Right cardiac atrium (tissue), 5 donors: ENCODE results near the gene CRADD. TPM values are rescaled to one million over a fixed set of nuclear protein-coding genes. Genes with fewer than 3 reads are reported as not detected.

Experiments used
- ATAC-seq, 2 donors: fragments of 200-7000 bp; cut with Tn5 transposase; one replicate each; pipeline versions ENCODE4 v1.8.0 to v1.9.1; 2020; ENCODE audit warnings: moderate library complexity in 2 of 2, mild to moderate bottlenecking in 1 of 2
- DNase-seq, 3 donors: peaks; one replicate each; pipeline ENCODE4 v3.0.0-alpha.2; 2020
- H3K27ac ChIP-seq: one replicate; pipeline ENCODE4 v1.5.1; 2013; ENCODE audit warnings: mild to moderate bottlenecking, low read length, control low read depth, moderate library complexity
- H3K27me3 ChIP-seq: one replicate; pipeline ENCODE4 v1.6.1; 2013; ENCODE audit not compliant: control insufficient read depth, insufficient read depth
- H3K4me1 ChIP-seq: one replicate; pipeline ENCODE4 v1.6.1; 2013; ENCODE audit warnings: low read length; ENCODE audit not compliant: control insufficient read depth, insufficient read depth
- H3K4me3 ChIP-seq: one replicate; pipeline ENCODE4 v1.5.1; 2013; ENCODE audit warnings: low read length, control low read depth
- H3K9me3 ChIP-seq: one replicate; pipeline ENCODE4 v1.6.1; 2013; ENCODE audit warnings: low read length; ENCODE audit not compliant: control insufficient read depth
- WGBS: extraction: QIAGEN DNeasy Blood & Tissue Kit; methylation state at CpG from one replicate; pipeline ENCODE4 v1.1.7; 2013; 5-methylcytosine and 5-hydroxymethylcytosine counted together
- intact Hi-C, 4 donors: fragments of 100-400 bp; cut with DNase I; formaldehyde crosslinking; loops; one replicate each; pipeline versions ENCODE4 v1.11.0 to v1.14.0; 2022 to 2023
- polyA plus RNA-seq: library from polyadenylated mRNA; stranded (reverse); fragments of 200-250 nt; gene quantifications from one replicate; pipeline ENCODE4 v1.2.3, GENCODE V29; 2013
- total RNA-seq, 4 donors: library from RNA; stranded (reverse); fragmentation: NEBNext Ultra II Directional; extraction: Animal tissue kit (Norgen Biotek cat#: 25700); gene quantifications; one replicate each; pipeline ENCODE4 v1.2.1, GENCODE V29; 2021
- donor health status: healthy with polysubstance abuse.
- donor health status: DM: no; HTN: yes; CAD: no.
- donor health status: DM: no; HTN: no; CAD: no.
- donor health status: DM: no; HTN: yes; CAD: no; lungs with severe emphysema.
- donor health status: DM: yes; HTN: yes; CAD: no.

Gene CRADD
- total and polyA plus RNA-seq, 5 donors: 29.1 to 45.7 (median 37.8) TPM

DNA sequence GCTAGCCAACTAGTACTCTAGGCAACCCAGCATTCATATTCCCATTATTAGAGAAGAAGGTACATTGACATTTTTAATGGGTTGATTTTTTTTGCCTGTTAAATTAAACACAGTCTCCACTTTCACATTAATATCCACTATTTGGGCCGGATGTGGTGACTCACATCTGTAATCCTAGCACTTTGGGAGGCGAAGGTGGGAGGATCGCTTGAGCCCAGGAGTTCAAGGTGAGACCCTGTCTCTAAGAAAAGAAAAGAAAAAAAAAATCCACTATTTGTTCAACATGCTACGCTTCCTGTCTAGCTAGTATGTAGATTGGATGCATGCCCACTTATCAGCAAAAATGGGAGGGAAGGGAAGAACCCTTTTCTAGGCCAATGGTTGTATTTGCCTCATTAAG lies 7.1 kb upstream of the CRADD start:
- intact Hi-C loops: loop anchor here in 1 of 4 donors (10.0 kb wide), 2 partner anchors 75 to 95 kb away; partner anchors contain the start of gene SOCS2
- ATAC-seq (no peak), DNase-seq (no peak)
- H3K27me3 ChIP-seq: no peaks in the 10 kb centered on the region
- 79% methylated on average over 4 of the region's 4 CpGs for WGBS
- H3K4me3 ChIP-seq: no peak overlapping the region
- no peaks in the 10 kb centered on the region for H3K4me1 ChIP-seq
- H3K9me3 ChIP-seq: no peaks in the 10 kb centered on the region
- no peak overlapping the region for H3K27ac ChIP-seq

GRCh38 chr12:93671044-93671443 lies 6.1 kb upstream of the CRADD start:
- intact Hi-C loops: loop anchor here in 1 of 4 donors (10.0 kb wide), 2 partner anchors 74 to 96 kb away; partner anchors contain the start of gene SOCS2
- WGBS: 84% methylated on average over 3 of the region's 3 CpGs
- no peak overlapping the region for H3K27ac ChIP-seq
- ATAC-seq (no peak), DNase-seq (no peak)
- no peak overlapping the region for H3K4me3 ChIP-seq
- H3K4me1 ChIP-seq: no peaks in the 10 kb centered on the region
- H3K9me3 ChIP-seq: no peaks in the 10 kb centered on the region
- no peaks in the 10 kb centered on the region for H3K27me3 ChIP-seq

- H3K4me3 ChIP-seq: no peak overlapping the region
- ATAC-seq (no peak), DNase-seq (no peak)
- no peaks in the 10 kb centered on the region for H3K9me3 ChIP-seq
- H3K27ac ChIP-seq: no peak overlapping the region
- no peaks in the 10 kb centered on the region for H3K4me1 ChIP-seq
- WGBS: 28% methylated on average over 1 of the region's 1 CpG
- intact Hi-C loops: loop anchor here in 1 of 4 donors (10.0 kb wide), 2 partner anchors 72 to 98 kb away; partner anchors contain the start of gene SOCS2
- no peaks in the 10 kb centered on the region for H3K27me3 ChIP-seq
Observed at GRCh38 chr12:93673084-93673483, 4.1 kb upstream of the CRADD start.

GRCh38 chr12:93674386-93674785 lies 2.8 kb upstream of the CRADD start:
- H3K9me3 ChIP-seq: no peaks in the 10 kb centered on the region
- WGBS: 91% methylated on average over 6 of the region's 6 CpGs
- ATAC-seq: no peak
- DNase-seq: no peak
- H3K27ac ChIP-seq: no peak overlapping the region
- intact Hi-C loops: loop anchor here in 1 of 4 donors (10.0 kb wide), 2 partner anchors 70 to 100 kb away; partner anchors contain the start of gene SOCS2
- peaks cover 5% of the 10 kb centered on the region for H3K4me1 ChIP-seq
- H3K27me3 ChIP-seq: no peaks in the 10 kb centered on the region
- H3K4me3 ChIP-seq: no peak overlapping the region

DNA sequence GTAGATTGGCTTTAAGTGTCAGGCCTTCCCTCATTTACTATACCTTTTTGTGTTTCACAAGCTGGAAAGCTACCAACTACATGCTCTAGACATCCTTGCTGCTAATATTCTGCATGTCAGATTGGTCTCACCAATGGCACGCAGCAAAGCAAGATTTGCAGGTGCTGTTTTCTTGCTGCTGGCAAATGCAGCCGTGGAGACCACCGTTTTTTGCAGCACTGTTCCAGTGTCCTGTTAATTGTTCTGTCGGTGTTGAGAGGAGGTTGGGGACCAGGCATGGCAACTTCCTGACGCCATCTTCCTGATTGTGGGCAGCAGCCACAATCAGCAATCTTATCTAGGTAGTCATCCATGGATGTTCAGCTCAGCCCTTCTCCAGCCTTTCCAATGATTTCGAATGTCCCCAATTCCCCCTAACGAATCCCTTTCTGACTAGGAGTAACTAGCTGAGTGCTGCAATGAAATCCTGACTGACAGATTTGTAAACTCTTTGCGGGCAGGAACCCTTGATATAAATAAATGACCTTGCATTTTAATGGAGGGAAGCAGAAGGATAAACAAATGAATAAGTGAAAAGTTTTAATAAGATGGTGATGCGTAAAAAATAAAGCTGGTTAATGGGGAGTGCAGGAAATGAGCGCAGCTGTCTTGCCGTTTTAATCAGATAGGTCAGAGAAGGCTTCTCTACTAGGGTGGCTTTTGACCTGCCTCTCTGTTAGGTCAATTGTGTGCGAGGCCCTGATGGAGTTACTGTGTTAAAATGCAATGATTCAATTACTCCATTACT lies 574 bp upstream of the CRADD start:
- intact Hi-C loops: loop anchor here in 3 of 4 donors (2.0 to 10.0 kb wide), 6 partner anchors 61 to 106 kb away; partner anchors contain the start of gene SOCS2 (in 2 of the 3)
- peaks cover 7% of the 10 kb centered on the region for H3K4me1 ChIP-seq
- DNase-seq (no peak), ATAC-seq (no peak)
- H3K27ac ChIP-seq: peak overlapping the region; percentile 100
- no peaks in the 10 kb centered on the region for H3K27me3 ChIP-seq
- no peaks in the 10 kb centered on the region for H3K9me3 ChIP-seq
- peak overlapping the region; percentile 69 for H3K4me3 ChIP-seq
- WGBS: 54% methylated on average over 12 of the region's 12 CpGs

GRCh38 chr12:93678779-93679178 lies 1.6 kb downstream of the CRADD start:
- Histone ChIP-seq H3K9me3 (no peaks in the 10 kb centered on the region), H3K4me1 (peaks cover 13% of the 10 kb centered on the region), H3K4me3 (no peak overlapping the region), H3K27ac (peak overlapping the region; percentile 28), H3K27me3 (no peaks in the 10 kb centered on the region)
- intact Hi-C loops: loop anchor here in 3 of 4 donors (5.0 to 10.0 kb wide), 5 partner anchors 59 to 106 kb away; partner anchors contain the start of gene SOCS2 (in 2 of the 3)
- WGBS: 99% methylated on average over 5 of the region's 5 CpGs
- ATAC-seq (no peak), DNase-seq (no peak)

- WGBS: 66% methylated on average over 8 of the region's 8 CpGs
- peak overlapping the region; percentile 28 for H3K27ac ChIP-seq
- no peaks in the 10 kb centered on the region for H3K9me3 ChIP-seq
- ATAC-seq (peak; percentile 38 to 53), DNase-seq (peak; percentile 35 to 65 (median 61))
- intact Hi-C loops: loop anchor here in 3 of 4 donors (5.0 to 10.0 kb wide), 5 partner anchors 58 to 107 kb away; partner anchors contain the start of gene SOCS2 (in 2 of the 3)
- no peak overlapping the region for H3K4me3 ChIP-seq
- peaks cover 17% of the 10 kb centered on the region for H3K4me1 ChIP-seq
- H3K27me3 ChIP-seq: no peaks in the 10 kb centered on the region
Observed at GRCh38 chr12:93679308-93679925, 2.2 kb downstream of the CRADD start.

DNA sequence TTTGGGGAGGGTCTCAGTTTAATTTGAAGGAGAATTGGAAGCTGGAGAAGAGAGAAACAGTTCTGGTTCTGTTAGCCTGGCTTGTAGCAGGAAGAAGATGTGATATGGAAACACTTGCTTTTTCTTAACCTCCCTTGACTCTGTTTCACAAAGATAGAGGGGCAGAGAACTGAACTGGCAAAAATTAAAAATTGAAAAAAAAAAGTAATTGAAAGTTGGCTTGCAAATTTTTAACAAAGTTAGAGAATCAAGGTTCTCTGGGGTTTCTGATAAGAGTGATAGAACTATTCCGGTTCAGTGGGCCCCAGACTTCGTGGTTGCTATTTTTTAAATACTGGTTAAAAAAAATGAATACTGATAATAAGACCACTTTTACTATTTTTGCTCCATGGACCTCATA lies 2.8 kb downstream of the CRADD start:
- intact Hi-C loops: loop anchor here in 1 of 4 donors (10.0 kb wide), 1 partner anchor 55 kb away; no protein-coding TSS in a partner anchor
- 49% methylated on average over 2 of the region's 2 CpGs for WGBS
- Histone ChIP-seq H3K4me3 (no peak overlapping the region), H3K9me3 (no peaks in the 10 kb centered on the region), H3K27me3 (no peaks in the 10 kb centered on the region), H3K4me1 (peaks cover 20% of the 10 kb centered on the region), H3K27ac (peak overlapping the region; percentile 28)
- DNase-seq (no peak), ATAC-seq (no peak)

GRCh38 chr12:93682846-93683261 lies 5.7 kb downstream of the CRADD start:
- H3K9me3 ChIP-seq: no peaks in the 10 kb centered on the region
- peaks cover 20% of the 10 kb centered on the region for H3K4me1 ChIP-seq
- WGBS: 45% methylated on average over 5 of the region's 5 CpGs
- intact Hi-C loops: loop anchor here in 1 of 4 donors (10.0 kb wide), 1 partner anchor 52 kb away; no protein-coding TSS in a partner anchor
- DNase-seq (peak; percentile 39 to 83 (median 73)), ATAC-seq (peak; percentile 83 to 86)
- H3K27ac ChIP-seq: peak overlapping the region; percentile 76
- no peak overlapping the region for H3K4me3 ChIP-seq
- H3K27me3 ChIP-seq: no peaks in the 10 kb centered on the region

DNA sequence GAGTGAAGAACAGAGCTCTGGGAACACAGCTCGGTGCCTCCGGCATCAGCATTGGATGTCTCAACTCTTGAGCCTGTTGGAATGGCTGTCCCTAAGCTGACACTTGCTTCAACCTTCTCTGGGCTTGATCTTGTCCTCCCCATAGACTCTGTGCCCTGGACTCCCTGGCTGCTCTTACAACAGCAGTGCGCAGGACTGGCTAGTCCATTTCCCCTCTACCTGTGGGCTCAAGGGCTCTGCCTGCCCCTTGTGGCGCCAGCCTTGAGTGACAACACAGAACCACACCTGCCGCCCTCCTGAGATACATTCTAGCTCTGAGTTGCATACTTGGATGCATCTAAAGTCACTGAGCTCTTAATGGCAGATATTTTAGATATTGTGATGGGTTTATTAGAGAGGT lies 6.2 kb downstream of the CRADD start:
- DNase-seq (no peak), ATAC-seq (peak; percentile 9 to 10)
- intact Hi-C loops: loop anchor here in 1 of 4 donors (10.0 kb wide), 1 partner anchor 51 kb away; no protein-coding TSS in a partner anchor
- H3K4me1 ChIP-seq: peaks cover 20% of the 10 kb centered on the region
- peak overlapping the region; percentile 76 for H3K27ac ChIP-seq
- H3K9me3 ChIP-seq: no peaks in the 10 kb centered on the region
- H3K4me3 ChIP-seq: no peak overlapping the region
- H3K27me3 ChIP-seq: no peaks in the 10 kb centered on the region
- WGBS: 93% methylated on average over 5 of the region's 5 CpGs
